ENCODE measurements around the gene MTX1. TPM values are rescaled to one million over a fixed set of nuclear protein-coding genes. Genes with fewer than 3 reads are reported as not detected.

MTX1 gene
- total and polyA plus RNA-seq, 9 of the 15 experiments (the other 6 are each of a cell fraction or from before 2014, with no cell fraction given), result 29.1 to 98.4 (median 66.9) TPM

DNA sequence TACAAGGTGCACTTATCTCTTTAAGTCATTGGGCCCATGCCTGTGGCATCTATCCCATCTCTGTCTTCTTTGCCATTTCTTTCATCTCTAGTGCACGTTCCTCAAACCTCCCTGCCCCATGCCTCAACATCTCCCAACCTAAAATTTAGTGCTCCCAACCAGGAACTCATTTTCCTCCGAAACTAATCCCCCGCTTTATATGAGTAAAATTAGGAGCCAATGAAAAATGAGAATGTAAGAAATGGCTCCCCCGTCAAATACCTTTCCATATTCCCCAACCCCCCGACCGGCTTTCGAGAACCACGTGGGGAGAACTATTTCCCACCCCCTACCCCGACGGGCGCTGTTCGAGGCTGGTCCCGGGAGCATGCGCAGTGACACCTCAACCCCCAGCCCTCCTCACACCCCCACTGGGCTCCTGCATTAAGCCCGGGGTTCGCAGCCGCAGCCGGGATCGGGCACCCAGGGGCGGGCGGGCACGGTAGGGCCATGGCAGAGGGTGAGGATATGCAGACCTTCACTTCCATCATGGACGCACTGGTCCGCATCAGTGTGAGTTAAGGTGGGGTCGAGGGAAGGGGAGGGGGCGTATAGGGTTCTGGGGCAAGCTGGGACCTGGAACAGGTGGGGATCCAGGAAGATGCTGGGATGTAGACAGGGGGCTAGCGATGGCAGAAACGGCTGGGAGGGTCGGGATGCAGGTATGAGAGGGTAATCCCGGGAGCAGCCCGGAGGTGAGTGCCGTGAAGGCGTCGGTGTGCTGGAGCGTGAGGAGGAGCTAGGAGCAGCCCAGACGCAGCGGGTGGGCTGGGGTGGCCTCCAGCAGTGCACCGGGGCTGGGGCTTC, 34.8 kb upstream of the MTX1 start, which contains the start of gene TRIM46:
TSS of gene TRIM46 (plus strand) at position 372 of the 846 bp plus-strand sequence. CDS start at position 490, 118 bp downstream.
- BruUV-seq (replicated peaks), result no TSS peak
- H2AFZ ChIP-seq (ENCODE audit: low read depth, low read length), result peak within 1 kb of the TSS; percentile 94
- peak within 1 kb of the TSS; percentile 83 for H3K4me3 ChIP-seq
- ChIA-PET CTCF (ENCODE audit: low intra/inter-chr PET ratio) (interaction anchor here (0.6 to 1.5 kb wide), 4 partner anchors 20 to 418 kb away, joined by 3 to 4 read pairs (median 3); no protein-coding TSS in a partner anchor), POLR2A (interaction anchor here (0.6 to 2.6 kb wide), 8 partner anchors 20 to 116 kb away, joined by 3 to 12 read pairs (median 4); no protein-coding TSS in a partner anchor)
- H3K4me1 ChIP-seq (replicated peaks in 1 of 2; ENCODE audit: control insufficient read depth in 2 of 2, insufficient read depth in 2 of 2, low read length in 2 of 2), result peaks cover 16 to 51% of the 10 kb centered on the region in 2 experiments; a peak in 4 of 5 replicates
- DNase-seq (ENCODE audit: extremely low read depth in 1 of 4, low spot score in 3 of 4), result peak; percentile 33 to 71 (median 66)
- peak within 1 kb of the TSS; percentile 89 to 93 for H3K9ac ChIP-seq (ENCODE audit: insufficient read depth in 1 of 2, low read depth in 2 of 2, low read length in 2 of 2)
- no peaks in the 10 kb centered on the region for H3K9me3 ChIP-seq (replicated peaks; ENCODE audit: control insufficient read depth, insufficient read depth, low read depth, low read length)
- H3K36me3 ChIP-seq (ENCODE audit: control insufficient read depth, insufficient read depth, low read length), result peaks cover 35% of the 10 kb centered on the region
- no peaks in the 10 kb centered on the region for H4K20me1 ChIP-seq (replicated peaks; ENCODE audit: control insufficient read depth, insufficient read depth, low read length)
- no peaks in the 10 kb centered on the region for H3K9me1 ChIP-seq (ENCODE audit: control insufficient read depth, insufficient read depth, low read length)
- no peaks in the 10 kb centered on the region for H3K27me3 ChIP-seq (ENCODE audit: control insufficient read depth in 2 of 2, insufficient read depth in 2 of 2, low read length in 2 of 2)
- in situ Hi-C loops (cut with MboI) (no loop called here), intact Hi-C loops (cut with micrococcal nuclease) (no loop called here)
- WGBS (ENCODE audit: insufficient coverage, low coverage, missing lambda C conversion rate), result 30% methylated on average over 33 of the region's 38 CpGs
- peak within 1 kb of the TSS; percentile 89 for H3K27ac ChIP-seq (ENCODE audit: extremely low read depth, low read depth, low read length)
- ATAC-seq, result no peak
- peaks cover 15% of the 10 kb centered on the region for H3K79me2 ChIP-seq (ENCODE audit: control insufficient read depth, insufficient read depth, low read length)
- no peak for FAIRE-seq
- H3K4me2 ChIP-seq (ENCODE audit: insufficient read depth, low read length), result peak within 1 kb of the TSS; percentile 97
- no peak for TF ChIP-seq U2AF1 (optimal IDR thresholded peaks at IDR 0.05; ENCODE audit: low read depth, low read length)
- TF ChIP-seq STAG1 (CRISPR knock-in tag; IDR thresholded peaks at IDR 0.05; ENCODE audit: borderline replicate concordance), result 0 out of 2 replicates have a peak, but pooled peaks have one; percentile 5
- peak; percentile 40 for TF ChIP-seq L3MBTL2 (IDR thresholded peaks at IDR 0.05)
- TF ChIP-seq MAFF (IDR thresholded peaks at IDR 0.05; ENCODE audit: low read length), result no peak
- TF ChIP-seq ELF1 (tag; IDR thresholded peaks at IDR 0.05), result 0 out of 2 replicates have a peak, but pooled peaks have one; percentile 4
- TF ChIP-seq E2F6 (IDR thresholded peaks at IDR 0.05; ENCODE audit: borderline replicate concordance in 1 of 2, extremely low read depth in 1 of 2, insufficient read depth in 1 of 2, insufficient read length in 1 of 2, low read depth in 1 of 2, low read length in 1 of 2, poor library complexity in 1 of 2, severe bottlenecking in 1 of 2), result peak in 1 of 2 experiments; percentile 74
- 0 out of 2 replicates have a peak, but pooled peaks have one; percentile 51 for TF ChIP-seq ZNF124 (CRISPR knock-in tag; IDR thresholded peaks at IDR 0.05)

Measured in K562 (cell line).